DOHH2 (cell line): ENCODE results near the gene ADAMTSL1.

ENCODE experiments used
- EZH2phosphoT487 ChIP-seq: fragments of 200-600 bp; sonication (generic); IDR thresholded peaks from 2 replicates; pipeline ENCODE4 v1.6.1; 2017; ENCODE audit warnings: borderline replicate concordance, mild to moderate bottlenecking, antibody characterized with exemption, low read length, moderate library complexity, mixed read lengths
- TF ChIP-seq, protein P1 (sequence below): fragments of 200-600 bp; sonication (generic); IDR thresholded peaks from one replicate; pipeline ENCODE4 v1.5.1; 2014; ENCODE audit warnings: antibody characterized with exemption, mild to moderate bottlenecking, low read depth, low read length; ENCODE audit not compliant: poor library complexity, severe bottlenecking

DNA sequence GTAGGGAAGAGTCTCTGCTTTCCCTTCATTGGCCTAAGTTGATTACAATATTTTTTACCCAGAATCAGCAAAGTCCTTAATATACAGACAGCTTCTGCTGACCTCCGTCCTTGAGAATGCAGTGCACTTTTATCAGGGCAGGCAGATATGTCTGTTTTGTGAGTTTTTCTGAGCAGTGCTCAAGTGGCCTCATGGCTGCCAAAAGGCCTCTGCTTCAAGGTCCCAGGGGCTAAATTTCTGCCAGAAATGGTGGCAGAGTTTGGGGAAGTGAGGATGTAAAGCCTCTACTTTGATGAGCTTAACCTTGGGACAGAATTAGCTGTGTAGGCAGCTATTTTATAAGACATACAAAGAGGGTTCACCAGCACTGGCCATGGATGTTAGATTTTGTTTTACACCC lies 275.8 kb downstream of the ADAMTSL1 start:
- TF ChIP-seq, protein P1, sequence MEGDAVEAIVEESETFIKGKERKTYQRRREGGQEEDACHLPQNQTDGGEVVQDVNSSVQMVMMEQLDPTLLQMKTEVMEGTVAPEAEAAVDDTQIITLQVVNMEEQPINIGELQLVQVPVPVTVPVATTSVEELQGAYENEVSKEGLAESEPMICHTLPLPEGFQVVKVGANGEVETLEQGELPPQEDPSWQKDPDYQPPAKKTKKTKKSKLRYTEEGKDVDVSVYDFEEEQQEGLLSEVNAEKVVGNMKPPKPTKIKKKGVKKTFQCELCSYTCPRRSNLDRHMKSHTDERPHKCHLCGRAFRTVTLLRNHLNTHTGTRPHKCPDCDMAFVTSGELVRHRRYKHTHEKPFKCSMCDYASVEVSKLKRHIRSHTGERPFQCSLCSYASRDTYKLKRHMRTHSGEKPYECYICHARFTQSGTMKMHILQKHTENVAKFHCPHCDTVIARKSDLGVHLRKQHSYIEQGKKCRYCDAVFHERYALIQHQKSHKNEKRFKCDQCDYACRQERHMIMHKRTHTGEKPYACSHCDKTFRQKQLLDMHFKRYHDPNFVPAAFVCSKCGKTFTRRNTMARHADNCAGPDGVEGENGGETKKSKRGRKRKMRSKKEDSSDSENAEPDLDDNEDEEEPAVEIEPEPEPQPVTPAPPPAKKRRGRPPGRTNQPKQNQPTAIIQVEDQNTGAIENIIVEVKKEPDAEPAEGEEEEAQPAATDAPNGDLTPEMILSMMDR, result no peak
- TF ChIP-seq EZH2phosphoT487, result no peak
